Body of pancreas (tissue), 4 donors: ENCODE measurements around the gene RAD50. TPM values are rescaled to one million over a fixed set of nuclear protein-coding genes. Genes with fewer than 3 reads are reported as not detected.

Experiments
- ATAC-seq: fragments of 150-250 bp; one replicate; pipeline ENCODE4 v1.9.1; 2016
- DNase-seq, 4 donors: peaks; one replicate each; pipeline ENCODE4 v3.0.0-alpha.2; 2019
- H3K27ac ChIP-seq, 4 donors: fragments of 200-600 bp; sonication (generic); 1 replicate in 3 of 4; 2 replicates in 1 of 4; pipeline versions ENCODE4 v1.5.1 to v1.6.1; 2016 to 2019; ENCODE audit warnings: mild to moderate bottlenecking in 1 of 4, mixed read lengths in 1 of 4, moderate library complexity in 1 of 4
- H3K27me3 ChIP-seq, 2 donors: fragments of 200-600 bp; sonication (generic); one replicate each; pipeline ENCODE4 v1.6.0; 2016; ENCODE audit warnings: mild to moderate bottlenecking in 1 of 2
- H3K36me3 ChIP-seq, 2 donors: fragments of 200-600 bp; sonication (generic); replicated peaks in 1 of 2; 2 replicates each; pipeline ENCODE4 v1.5.1; 2016; ENCODE audit warnings: low read depth in 2 of 2; ENCODE audit not compliant: insufficient read depth in 1 of 2
- H3K4me1 ChIP-seq: fragments of 200-600 bp; sonication (generic); one replicate; pipeline ENCODE4 v1.6.0; 2016
- H3K4me3 ChIP-seq, 2 donors: fragments of 200-600 bp; sonication (generic); 1 replicate in 1 of 2; 2 replicates in 1 of 2; pipeline ENCODE4 v1.5.1; 2016 to 2019
- H3K9me3 ChIP-seq, 3 donors: fragments of 200-600 bp; sonication (generic); 1 replicate in 2 of 3; 2 replicates in 1 of 3; pipeline ENCODE4 v1.5.1; 2016
- CTCF ChIP-seq, 7 experiments: fragments of 450-650 bp in 4 of 7; fragments of 200-600 bp in 3 of 7; sonication (generic) in 3 of 7; IDR thresholded peaks; one replicate each; pipeline ENCODE4 v1.5.1; 2016 to 2019; ENCODE audit warnings: antibody characterized with exemption in 7 of 7
- POLR2A ChIP-seq, 3 donors: fragments of 450-650 bp; IDR thresholded peaks; one replicate each; pipeline ENCODE4 v1.6.1; 2016; ENCODE audit warnings: antibody characterized with exemption in 3 of 3, mild to moderate bottlenecking in 2 of 3
- WGBS, 2 donors: methylation state at CpG; one replicate each; pipeline ENCODE4 v1.1.5; 2017; 5-methylcytosine and 5-hydroxymethylcytosine counted together
- intact Hi-C: fragments of 100-400 bp; cut with DNase I; formaldehyde crosslinking; loops from one replicate; pipeline ENCODE4 v1.15.1; 2023
- total RNA-seq, 2 donors: library from RNA; depleted of rRNA; stranded (reverse); fragments of >200 nt; gene quantifications; one replicate each; pipeline ENCODE4 v1.1.0, GENCODE V29; 2016

The RAD50 gene
- total RNA-seq, 2 donors from 2014 or later, result 18.7 to 42.5 TPM

GRCh38 chr5:132673488-132673887, 116.7 kb downstream of the RAD50 start:
- WGBS, 2 donors, result 30 to 54% methylated on average over 1 of the region's 1 CpG
- H3K27me3 ChIP-seq, result no peaks in the 10 kb centered on the region
- no peak for TF ChIP-seq POLR2A (IDR thresholded peaks at IDR 0.05)
- no peak for TF ChIP-seq CTCF (IDR thresholded peaks at IDR 0.05)
- no peak overlapping the region for H3K27ac ChIP-seq
- no peaks in the 10 kb centered on the region for H3K4me1 ChIP-seq
- H3K36me3 ChIP-seq, result no peaks in the 10 kb centered on the region
- intact Hi-C loops, result no loop called here
- ATAC-seq, result no peak
- DNase-seq, result no peak
- no peak overlapping the region for H3K4me3 ChIP-seq
- no peaks in the 10 kb centered on the region for H3K9me3 ChIP-seq

GRCh38 chr5:132673939-132674630, 117.3 kb downstream of the RAD50 start, which contains the start of gene IL4:
Gene IL4, plus strand, starts transcription at chr5:132673989. Its CDS starts 62 bp downstream, at chr5:132674051.
- H3K36me3 ChIP-seq, result no peaks in the 10 kb centered on the region
- H3K9me3 ChIP-seq, result no peaks in the 10 kb centered on the region
- no peak for DNase-seq
- H3K27me3 ChIP-seq, result no peaks in the 10 kb centered on the region
- ATAC-seq, result no peak
- H3K4me3 ChIP-seq, result no peak within 1 kb of the TSS
- intact Hi-C loops, result no loop called here
- peak within 1 kb of the TSS in 3 of 4 donors; percentile 69 to 77 (median 72) for H3K27ac ChIP-seq
- WGBS, 2 donors, result 74 to 75% methylated on average over 14 of the region's 14 CpGs
- no peaks in the 10 kb centered on the region for H3K4me1 ChIP-seq
- no peak for TF ChIP-seq POLR2A (IDR thresholded peaks at IDR 0.05)
- no peak for TF ChIP-seq CTCF (IDR thresholded peaks at IDR 0.05)

GRCh38 chr5:132674671-132675506, 118.1 kb downstream of the RAD50 start:
- no peaks in the 10 kb centered on the region for H3K36me3 ChIP-seq
- H3K27me3 ChIP-seq, result no peaks in the 10 kb centered on the region
- H3K9me3 ChIP-seq, result no peaks in the 10 kb centered on the region
- DNase-seq, result peak; percentile 16 to 50 (median 26)
- TF ChIP-seq CTCF (IDR thresholded peaks at IDR 0.05) (no peak), POLR2A (IDR thresholded peaks at IDR 0.05) (peak in 1 of 3 donors; percentile 40)
- H3K4me3 ChIP-seq, result no peak overlapping the region
- no peaks in the 10 kb centered on the region for H3K4me1 ChIP-seq
- peak overlapping the region in 3 of 4 donors; percentile 69 to 77 (median 72) for H3K27ac ChIP-seq
- 52 to 67% methylated on average over 6 to 13 of the region's 13 CpGs for WGBS, 2 donors
- ATAC-seq, result peak; percentile 77
- intact Hi-C loops, result no loop called here

GRCh38 chr5:132675936-132676689, 119.3 kb downstream of the RAD50 start:
- Histone ChIP-seq H3K27me3 (no peaks in the 10 kb centered on the region), H3K4me3 (no peak overlapping the region), H3K9me3 (no peaks in the 10 kb centered on the region), H3K36me3 (no peaks in the 10 kb centered on the region), H3K27ac (no peak overlapping the region), H3K4me1 (no peaks in the 10 kb centered on the region)
- ATAC-seq (no peak), DNase-seq (no peak)
- intact Hi-C loops, result no loop called here
- TF ChIP-seq POLR2A (IDR thresholded peaks at IDR 0.05) (no peak), CTCF (IDR thresholded peaks at IDR 0.05) (no peak)
- WGBS, 2 donors, result 86% methylated on average over 11 of the region's 11 CpGs
